DMS153 (cell line): ENCODE data around the gene ITGAV.

Experiments used
- DNase-seq: peaks from one replicate; lab custom pipeline; 2025; lab: John Stamatoyannopoulos, UW

ITGAV gene

DNA sequence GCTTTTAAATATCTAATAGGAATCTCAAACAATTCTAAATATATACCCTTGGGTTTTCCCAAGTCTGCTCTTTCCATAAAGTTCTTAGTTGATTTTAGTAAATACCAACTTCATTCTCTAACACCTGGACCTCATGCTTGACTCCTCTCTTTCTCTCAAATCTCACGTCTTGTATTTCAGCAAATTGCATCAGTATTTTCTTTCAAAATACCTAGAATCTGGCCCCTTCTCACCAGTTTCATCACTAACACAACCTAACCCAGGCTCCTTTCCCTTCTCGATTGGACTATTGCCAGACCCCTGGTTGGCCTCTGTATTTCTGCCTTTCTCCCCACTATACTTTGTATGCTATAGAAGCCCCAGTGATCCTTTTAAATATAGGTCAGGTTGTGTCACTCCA lies 81.0 kb downstream of the ITGAV start:
- no peak for DNase-seq

DNA sequence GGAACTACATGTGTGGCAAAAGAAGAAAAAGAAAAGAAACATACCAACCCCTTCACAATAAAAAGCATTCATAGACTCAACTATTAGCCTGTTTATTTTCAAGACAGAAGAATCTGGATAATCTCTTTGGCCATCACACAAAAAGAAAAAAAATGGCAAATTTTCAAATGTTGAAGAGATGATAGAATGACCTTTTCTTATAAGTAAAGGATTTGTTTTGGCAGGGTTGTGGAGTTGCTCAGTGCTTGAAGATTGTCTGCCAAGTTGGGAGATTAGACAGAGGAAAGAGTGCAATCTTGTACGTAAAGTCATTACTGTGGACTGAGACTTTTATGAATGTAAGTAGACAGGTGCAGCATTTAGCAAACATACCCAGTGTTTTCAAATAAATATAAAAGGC lies 85.5 kb downstream of the ITGAV start:
- no peak for DNase-seq

DNA sequence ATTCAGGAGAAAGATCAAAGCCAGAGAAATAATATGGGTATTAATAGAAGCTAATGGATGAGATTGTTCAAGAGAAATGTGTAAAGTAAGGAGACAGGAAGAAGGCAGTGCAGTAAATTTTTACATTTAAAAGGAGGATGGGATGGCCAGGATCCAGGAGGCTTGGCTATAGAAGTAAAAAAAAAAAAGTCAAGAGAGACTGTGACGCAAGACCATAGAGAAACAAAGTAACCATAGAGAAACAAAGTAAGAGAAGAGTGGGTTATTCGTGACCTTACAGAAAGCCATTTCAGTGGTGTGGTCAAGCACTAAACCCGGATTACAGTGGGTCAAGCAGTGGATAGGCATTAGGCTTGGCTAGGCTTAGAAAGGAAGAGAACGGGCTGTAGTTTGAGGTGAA lies 93.5 kb downstream of the ITGAV start:
- no peak for DNase-seq

DNA sequence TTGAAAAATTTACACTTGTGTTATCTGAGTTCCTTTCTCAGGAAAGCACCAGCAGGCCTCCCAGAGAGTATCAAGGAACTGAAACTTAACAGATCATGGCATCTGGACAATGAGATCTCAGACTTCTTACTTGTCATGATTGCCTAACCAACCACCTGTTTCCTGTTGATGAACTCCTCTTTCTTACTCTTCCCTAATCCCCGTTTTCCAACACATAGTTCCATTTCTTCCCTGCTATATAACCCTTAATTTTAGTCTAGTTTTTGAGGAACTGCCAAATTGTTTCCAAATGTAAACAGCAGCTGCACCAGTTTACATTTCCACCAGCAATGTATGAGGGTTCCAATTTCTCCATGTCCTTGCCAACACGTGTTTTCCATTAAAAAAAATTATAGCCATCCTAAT lies 98.0 kb downstream of the ITGAV start:
- DNase-seq: no peak

DNA sequence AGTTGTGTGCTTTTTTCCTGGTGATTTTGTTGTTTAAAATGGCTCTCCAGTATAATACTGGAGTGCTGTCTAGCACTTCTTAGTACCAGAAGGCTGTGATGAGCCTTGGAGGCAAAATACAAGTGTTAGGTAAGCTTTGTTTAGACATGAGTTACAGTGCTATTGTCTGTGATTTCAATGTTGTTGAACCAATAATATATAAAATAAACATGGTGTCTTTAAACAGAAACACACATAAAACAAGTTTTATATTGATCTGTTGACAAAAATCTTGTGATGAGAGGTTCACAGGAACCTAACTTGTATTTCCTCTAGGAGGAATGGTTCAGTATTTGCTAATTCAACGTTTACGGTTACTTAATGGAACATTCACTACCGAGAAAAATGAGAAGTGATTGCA lies 99.0 kb downstream of the ITGAV start:
- DNase-seq: no peak

DNA sequence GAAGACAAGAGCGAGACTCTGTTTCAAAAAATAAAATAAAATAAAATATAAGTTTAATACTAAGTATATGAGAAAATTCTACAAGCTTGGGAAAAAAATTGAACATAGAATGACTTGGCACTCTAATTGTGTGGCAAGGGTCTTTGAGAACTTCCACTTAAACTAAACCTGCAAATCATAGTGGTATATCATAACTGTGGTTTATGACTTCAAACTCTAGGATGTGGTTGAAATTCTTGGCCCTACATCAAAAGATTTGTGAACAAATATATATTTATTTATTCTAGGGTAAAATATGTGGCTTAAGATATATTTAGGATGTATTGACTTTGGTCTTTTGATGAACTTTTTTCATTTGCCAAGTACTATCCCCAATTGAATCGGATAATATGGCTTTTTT lies 100.9 kb downstream of the ITGAV start:
- no peak for DNase-seq

DNA sequence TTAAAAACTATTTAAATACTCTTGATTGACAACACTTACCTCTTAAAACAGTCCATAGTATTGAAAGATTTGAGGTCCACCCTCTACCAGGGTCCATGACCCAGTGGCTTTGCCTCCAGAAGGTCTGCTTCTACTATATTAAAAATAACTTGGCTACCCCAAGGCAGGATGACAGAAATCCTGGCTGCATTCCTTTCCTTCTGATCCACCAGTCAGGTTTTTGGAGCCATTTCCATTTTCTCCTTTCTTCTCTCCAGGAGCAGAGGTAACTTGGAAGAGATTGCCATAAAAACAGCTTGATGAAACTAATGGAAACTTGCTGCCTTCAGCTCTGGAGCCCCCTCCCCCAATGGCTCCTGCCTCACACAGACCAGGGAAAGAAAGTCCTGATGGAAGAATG lies 101.4 kb downstream of the ITGAV start:
- DNase-seq: no peak

DNA sequence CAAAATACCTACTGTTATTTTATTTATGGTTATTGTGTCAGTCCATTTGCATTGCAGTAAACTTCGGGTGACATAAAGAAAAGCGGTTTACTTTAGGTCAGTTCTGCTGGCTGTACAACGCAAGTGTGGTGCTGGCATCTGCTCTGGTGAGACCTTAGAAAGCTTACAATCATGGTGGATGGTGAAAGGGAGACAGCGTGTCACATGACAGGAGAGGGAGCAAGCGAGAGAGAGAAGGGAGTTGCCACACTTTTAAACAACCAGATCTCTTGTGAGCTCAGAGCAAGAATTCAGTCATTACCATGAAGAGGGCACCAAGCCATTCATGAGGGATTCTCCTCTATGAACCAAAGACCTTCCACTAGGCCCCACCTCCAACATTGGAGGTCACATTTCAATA lies 102.0 kb downstream of the ITGAV start:
- no peak for DNase-seq

DNA sequence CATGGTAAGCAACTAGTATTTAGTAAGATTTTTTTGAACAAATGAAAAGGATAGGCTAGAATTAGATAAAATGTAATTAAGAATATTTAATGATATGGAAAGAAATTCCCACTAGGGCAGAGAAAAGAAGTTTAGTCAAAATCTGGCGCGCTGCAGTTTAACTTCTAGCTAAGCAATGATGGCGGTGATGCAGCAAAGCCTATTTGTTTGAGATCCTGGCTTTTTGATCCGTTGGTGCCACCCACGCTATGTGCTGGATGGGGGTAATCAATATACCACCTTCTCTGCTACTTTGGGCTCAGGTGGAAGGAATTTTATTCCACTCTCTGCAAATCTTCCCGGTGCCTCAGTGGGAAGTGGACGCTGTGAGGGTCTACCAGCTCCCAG lies 103.6 kb downstream of the ITGAV start:
- no peak for DNase-seq

DNA sequence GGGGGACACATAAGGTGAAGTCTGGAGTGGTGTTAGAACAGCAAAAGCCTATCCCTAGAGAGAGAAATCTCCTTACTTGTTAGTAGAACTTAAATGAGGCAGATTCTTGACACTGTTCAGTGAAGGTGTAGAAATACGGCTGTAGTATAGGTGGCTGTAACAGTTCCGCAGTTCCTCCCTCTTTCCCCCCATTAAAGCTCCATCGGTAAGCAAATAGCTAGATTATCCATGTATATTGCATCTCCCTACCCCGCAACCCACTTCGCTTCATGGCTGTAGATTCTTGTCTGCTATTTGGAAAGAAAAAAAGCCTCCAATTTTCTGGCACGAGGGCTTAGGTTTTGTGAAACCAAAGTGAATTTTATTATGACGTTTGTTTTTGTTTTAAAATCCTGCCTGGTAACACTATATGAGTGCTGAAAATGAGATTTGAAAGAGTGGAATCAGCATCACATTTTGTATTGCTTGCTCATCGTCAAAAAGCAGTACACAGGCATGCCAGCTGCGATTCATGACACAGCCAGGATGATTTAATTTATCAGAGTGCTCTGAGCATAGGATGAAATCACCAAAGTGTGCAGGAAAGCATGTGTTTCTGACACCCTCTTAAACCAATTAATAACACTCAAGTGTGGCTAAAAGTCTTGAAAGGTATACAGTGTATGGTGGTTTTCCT lies 105.4 kb downstream of the ITGAV start:
- DNase-seq: no peak

DNA sequence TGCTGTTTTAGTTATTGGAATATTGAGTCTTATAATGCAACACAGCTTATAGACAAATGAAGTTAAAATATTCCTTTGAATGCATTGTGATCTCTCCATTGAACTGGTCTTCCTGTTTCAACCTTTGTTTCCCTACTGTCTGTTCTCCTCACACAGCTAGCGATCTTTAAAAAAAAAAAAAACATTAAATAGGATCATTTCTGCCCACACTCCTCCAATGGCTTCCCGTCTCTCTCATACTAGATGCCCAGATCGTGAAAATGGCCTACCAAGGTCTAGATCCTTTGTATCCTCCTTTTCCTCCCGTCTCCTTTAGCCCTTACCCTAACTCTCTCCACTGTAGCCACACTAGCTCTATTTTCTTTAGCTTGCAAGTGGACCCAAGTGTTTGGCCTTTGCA lies 106.4 kb downstream of the ITGAV start:
- no peak for DNase-seq

DNA sequence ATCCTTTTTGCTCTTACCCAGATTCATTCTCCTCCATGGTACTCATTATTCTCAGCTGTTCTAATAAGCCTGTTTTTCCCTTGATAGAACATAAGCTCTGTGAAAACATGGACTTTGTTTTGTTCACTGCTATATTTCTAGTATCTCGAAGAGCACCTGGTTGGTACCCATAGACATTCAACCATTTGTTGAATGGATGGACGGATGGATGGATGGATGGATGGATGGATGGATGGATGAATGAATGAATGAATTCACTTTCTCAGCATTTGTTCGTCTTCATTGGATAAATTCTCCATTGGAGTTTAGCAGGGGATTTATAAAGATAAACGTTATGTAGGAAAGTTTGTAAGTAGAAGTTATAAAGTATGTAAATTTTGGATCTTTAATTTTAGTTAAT lies 106.9 kb downstream of the ITGAV start:
- DNase-seq: no peak

DNA sequence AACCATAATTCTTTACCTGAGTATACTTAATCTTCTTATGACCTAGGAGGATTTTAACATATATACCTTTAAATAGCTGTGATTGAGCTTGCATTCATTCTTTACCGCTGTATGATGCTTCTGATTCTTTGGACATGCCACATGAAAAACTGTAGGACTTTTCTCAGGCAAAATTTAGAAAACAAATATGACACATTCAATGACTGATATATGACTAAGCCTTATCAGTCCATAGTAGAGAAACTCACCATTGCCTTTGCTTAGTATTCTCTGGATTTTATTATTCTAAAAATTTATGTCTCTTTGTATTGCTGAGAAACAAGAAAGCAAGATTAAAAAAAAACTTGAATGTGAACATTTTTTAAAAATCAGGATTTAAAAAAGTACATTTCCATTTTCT lies 107.7 kb downstream of the ITGAV start:
- no peak for DNase-seq

DNA sequence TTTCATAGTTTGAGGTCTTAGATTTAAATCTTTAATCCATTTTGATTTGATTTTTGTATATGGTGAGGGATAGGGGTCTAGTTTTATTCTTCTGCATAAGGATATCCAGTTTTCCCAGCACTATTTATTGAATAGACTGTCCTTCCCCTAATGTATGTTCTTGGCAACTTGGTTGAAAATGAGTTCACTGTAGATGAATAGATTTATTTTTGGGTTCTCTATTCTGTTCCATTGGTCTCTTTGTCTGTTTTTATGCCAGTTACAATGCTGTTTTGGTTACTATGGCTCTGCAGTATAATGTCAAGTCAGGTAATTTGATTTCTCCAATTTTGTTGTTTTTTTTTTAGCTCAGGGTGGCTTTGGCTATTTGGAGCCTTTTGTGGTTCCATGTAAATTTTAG lies 109.9 kb downstream of the ITGAV start:
- DNase-seq: no peak

DNA sequence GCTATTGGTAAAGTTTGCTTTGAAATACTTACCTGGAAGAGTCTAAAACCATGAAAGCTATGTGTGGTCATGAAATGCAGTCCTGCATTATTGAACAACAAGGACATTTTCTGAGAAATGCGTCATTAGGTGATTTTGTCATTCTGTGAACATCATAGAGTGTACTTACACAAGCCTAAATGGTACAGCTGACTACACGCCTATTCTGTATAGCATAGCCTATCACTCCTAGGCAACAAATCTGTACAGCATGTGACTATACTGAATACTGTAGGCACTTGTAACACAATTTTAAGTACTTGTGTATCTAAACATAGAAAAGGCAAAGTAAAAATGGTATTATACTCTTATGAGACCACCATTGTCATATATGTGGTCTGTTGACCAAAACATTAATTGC lies 112.2 kb downstream of the ITGAV start:
- DNase-seq: no peak

DNA sequence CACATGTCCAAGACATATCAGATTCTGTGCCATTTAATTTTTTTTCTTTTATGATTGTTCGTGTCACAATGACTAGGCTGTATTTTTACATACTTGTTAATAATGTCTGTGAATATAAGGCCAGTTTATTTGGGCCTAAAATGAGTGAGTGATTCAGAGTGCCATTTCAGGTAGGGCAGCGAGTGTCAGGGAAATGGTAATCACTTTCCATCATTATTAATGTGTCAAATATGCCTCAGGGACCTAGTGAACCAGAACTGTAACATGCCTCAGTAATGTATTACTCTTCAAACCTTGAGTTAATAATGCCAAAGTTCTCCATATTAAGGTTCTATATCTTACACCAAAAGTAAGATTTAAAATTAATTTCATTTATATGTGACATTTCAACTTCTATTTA lies 112.6 kb downstream of the ITGAV start:
- no peak for DNase-seq

DNA sequence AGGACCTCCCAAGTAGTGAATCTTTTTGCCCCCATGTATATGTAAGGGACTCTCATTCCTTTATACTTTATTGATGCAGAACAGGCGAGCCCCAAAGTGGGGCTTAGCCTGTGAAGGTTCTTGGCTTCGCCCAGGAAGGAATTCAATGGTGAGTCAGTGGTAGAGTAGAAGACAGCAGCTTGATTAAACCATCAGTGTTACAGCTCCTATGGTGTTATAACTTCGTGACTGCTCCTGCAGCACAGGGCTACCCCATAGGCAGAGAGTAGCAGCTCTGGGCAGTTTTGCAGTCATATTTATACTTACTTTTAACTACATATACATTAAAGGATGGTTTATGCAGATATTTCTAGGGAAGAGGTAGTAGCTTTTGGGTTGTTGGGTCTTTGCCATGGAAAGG lies 115.0 kb downstream of the ITGAV start:
- DNase-seq: no peak

DNA sequence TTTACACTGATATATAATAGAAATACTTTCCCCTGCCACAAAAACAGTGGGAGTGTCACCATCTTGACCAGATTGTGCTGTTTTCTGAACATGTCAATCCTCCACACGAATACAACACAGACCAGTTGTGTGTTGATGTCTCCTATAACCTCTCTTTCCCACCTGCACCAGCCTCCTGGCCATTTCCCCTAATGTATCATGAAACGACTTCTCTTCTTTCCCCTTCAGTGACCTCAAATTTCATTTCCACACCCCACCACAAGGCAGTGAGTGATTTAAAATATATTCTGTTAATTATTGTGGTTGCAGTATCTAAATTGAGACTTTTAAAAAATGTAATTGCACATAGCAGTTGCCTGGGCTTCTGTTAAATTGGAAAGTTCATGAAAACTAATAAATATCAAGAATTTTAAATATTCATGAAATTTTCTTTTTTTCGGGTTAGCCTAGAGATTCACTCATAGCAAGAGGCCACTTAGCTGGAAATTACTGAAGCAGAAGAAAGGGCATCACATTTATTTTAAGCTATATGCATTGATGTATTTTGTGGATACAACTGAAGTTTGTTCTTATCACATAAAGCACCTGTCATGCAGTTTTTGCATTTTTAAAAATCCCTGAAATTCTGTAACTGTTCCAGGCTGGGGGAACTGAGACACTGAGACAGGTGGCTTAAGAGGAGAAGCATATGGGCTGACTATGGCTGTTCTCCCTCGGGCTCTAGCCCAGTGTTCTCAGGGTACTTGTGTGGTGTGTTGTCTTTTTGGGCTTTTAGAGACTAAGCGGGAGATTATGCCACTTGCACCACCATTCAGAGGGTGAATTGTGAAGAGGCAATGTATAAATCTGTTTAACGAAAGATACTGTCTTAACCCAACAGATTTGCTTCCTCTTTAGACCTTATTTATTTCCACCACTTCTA lies 119.9 kb downstream of the ITGAV start:
- no peak for DNase-seq

DNA sequence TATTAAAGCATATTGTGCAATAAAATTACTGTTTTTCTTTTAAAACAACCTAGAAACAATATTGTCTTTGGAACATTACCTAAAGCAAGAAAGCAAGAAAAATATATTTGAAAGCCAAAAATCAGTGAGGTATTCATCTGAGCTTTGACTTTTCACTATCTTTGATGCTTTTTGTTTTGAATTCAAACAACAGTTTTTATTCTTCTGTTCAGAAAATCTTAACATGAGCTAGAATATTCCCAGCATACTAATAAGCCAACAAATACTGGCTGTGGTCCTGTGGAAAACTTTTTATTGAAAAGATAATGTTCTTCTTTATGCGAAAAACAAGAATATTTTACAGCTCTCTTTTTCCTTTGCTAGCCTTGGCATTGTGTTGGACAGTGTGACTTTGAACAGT lies 123.8 kb downstream of the ITGAV start:
- no peak for DNase-seq

DNA sequence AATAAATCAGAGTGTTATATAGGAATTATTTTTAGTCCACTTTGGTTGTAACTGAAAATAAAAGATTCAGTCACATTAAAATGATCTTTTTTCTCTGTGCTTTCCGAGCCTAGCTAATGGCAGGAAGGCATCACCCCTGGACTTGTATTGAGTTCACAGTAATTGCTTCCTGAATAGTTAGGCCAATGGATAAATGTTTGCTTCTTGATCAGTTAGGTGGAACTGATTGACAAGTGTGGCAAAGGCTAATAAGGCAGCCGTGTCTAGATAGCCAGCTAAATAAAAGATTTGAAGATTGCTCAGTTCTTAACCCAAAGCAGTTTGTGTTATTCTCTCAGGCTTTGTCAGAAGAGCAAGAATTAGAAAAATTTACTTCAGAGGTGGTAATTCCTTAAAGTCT lies 124.8 kb downstream of the ITGAV start:
- DNase-seq: no peak

DNA sequence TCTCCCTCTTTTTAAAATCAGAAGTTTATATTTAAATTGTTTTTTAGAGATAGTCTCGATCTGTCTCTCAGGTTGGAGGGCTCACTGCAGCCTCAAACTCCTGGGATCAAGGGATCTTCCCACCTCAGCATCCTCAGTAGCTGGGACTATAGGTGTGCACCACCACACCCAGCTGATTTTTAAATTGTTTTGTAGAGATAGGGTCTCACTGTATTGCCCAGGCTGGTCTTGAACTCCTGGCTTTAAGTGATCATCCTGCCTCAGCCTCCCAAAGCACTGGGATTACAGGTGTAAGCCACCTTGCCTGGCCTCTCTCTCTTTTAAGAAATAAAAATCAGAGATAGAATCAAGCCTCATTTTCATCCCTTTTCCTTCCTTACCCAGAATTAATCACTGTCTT lies 126.1 kb downstream of the ITGAV start:
- no peak for DNase-seq

DNA sequence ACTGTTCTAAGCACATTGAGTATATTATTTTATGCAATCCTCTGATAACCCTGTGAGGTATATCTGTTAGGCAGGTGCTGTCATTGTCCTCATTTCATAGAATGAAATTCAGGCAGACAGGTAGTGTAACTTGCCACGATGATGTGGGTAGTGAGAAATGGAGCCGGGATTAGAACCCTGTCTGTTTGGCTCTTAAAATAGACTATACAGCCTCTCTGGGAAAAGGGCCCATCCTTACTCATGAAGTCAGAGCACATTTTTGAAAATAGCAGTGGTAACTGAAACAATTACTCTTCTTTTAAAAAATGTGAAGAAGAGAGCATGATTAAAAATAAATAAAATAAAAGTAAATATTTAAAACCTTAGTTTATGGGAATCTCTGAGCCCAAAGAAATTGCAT lies 127.0 kb downstream of the ITGAV start:
- no peak for DNase-seq

DNA sequence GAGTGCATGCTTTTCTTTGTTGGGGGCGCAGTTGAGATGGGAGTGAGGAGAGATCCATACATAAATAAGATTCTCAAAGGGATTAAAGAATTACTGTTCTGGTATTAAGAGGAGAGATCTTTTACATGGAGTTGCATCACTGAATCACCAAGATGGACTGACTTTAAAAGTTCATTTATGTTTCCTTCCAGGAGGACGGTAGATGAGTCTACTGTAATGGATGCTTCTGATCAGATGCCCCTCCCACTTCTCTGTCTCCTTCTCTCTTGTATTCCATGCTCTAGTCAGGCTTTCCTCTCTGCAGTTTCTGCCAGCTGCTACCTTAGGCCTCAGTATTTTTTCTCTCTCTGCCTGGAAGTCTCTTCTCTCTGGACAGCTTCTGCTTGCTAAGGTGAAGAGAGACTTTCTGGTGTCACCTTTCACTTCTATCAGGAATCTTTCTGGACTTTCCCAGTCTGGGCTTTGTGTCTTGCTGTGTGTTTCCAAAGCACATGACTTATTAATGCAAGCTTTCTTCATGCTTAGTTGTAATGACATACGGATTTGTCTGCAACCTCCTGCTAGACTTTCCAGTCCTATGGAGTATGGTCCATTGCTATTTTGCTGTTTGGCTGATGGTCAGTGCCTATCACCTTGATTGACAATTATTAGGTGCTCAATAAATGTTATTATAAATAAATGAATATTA lies 127.6 kb downstream of the ITGAV start:
- DNase-seq: no peak
